ENCODE data around the gene NAV2. TPM values are rescaled to one million over a fixed set of nuclear protein-coding genes. Genes with fewer than 3 reads are reported as not detected.

Gene NAV2
- total and polyA plus RNA-seq, 10 donors = 0.46 to 11.6 (median 4.1) TPM

- no peak overlapping the region for H3K27ac ChIP-seq
- H3K4me1 ChIP-seq = peaks cover 0 to 18% (median 10%) of the 10 kb centered on the region in 6 donors
- intact Hi-C loops (cut with DNase I; ENCODE audit: low total_unique reads) = no loop called here
- H3K4me3 ChIP-seq = no peak overlapping the region
- H3K36me3 ChIP-seq = no peaks in the 10 kb centered on the region
- TF ChIP-seq POLR2A (IDR thresholded peaks at IDR 0.05) = no peak
- TF ChIP-seq CTCF (IDR thresholded peaks at IDR 0.05 in 8 of 11, conservative IDR thresholded peaks at IDR 0.05 in 3 of 11) = no peak
- no peak for TF ChIP-seq POLR2AphosphoS5 (IDR thresholded peaks at IDR 0.05)
- no peaks in the 10 kb centered on the region for H3K9me3 ChIP-seq
- 86 to 95% (median 92%) methylated on average over 2 of the region's 2 CpGs for WGBS, 5 donors
- no peak for DNase-seq
- no peaks in the 10 kb centered on the region for H3K27me3 ChIP-seq (replicated peaks in 1 of 7)
Observed at GRCh38 chr11:19844806-19845205, 132.2 kb downstream of the NAV2 start.

GRCh38 chr11:19845626-19846025 lies 133.0 kb downstream of the NAV2 start:
- H3K9me3 ChIP-seq = no peaks in the 10 kb centered on the region
- intact Hi-C loops (cut with DNase I; ENCODE audit: low total_unique reads) = no loop called here
- H3K27me3 ChIP-seq (replicated peaks in 1 of 7) = no peaks in the 10 kb centered on the region
- H3K4me1 ChIP-seq = peaks cover 0 to 20% (median 10%) of the 10 kb centered on the region in 6 donors
- H3K4me3 ChIP-seq = no peak overlapping the region
- H3K27ac ChIP-seq = peak overlapping the region in 2 of 8 donors; percentile 32 to 50
- no peaks in the 10 kb centered on the region for H3K36me3 ChIP-seq
- TF ChIP-seq POLR2AphosphoS5 (IDR thresholded peaks at IDR 0.05) = no peak
- TF ChIP-seq CTCF (IDR thresholded peaks at IDR 0.05 in 8 of 11, conservative IDR thresholded peaks at IDR 0.05 in 3 of 11) = no peak
- no peak for TF ChIP-seq POLR2A (IDR thresholded peaks at IDR 0.05)
- no peak for DNase-seq

- Histone ChIP-seq H3K27me3 (replicated peaks in 1 of 7) (no peaks in the 10 kb centered on the region), H3K9me3 (peaks cover 0 to under 1% (median 0%) of the 10 kb centered on the region in 8 donors), H3K27ac (peak overlapping the region in 5 of 8 donors; percentile 7 to 50 (median 32)), H3K4me1 (peaks cover 0 to 20% (median 10%) of the 10 kb centered on the region in 6 donors), H3K36me3 (no peaks in the 10 kb centered on the region), H3K4me3 (no peak overlapping the region)
- intact Hi-C loops (cut with DNase I; ENCODE audit: low total_unique reads) = no loop called here
- 81 to 83% (median 82%) methylated on average over 6 of the region's 6 CpGs for WGBS, 5 donors
- TF ChIP-seq POLR2AphosphoS5 (IDR thresholded peaks at IDR 0.05) (peak in 1 of 3 donors; percentile 61), CTCF (IDR thresholded peaks at IDR 0.05 in 8 of 11, conservative IDR thresholded peaks at IDR 0.05 in 3 of 11) (no peak)
- DNase-seq = no peak
Observed at GRCh38 chr11:19846654-19847305, 134.1 kb downstream of the NAV2 start.

GRCh38 chr11:19848219-19848618 lies 135.6 kb downstream of the NAV2 start:
- no peak overlapping the region for H3K4me3 ChIP-seq
- WGBS, 5 donors = 74 to 86% (median 84%) methylated on average over 2 of the region's 2 CpGs

More at GRCh38 chr11:19848219-19848618, 135.6 kb downstream of the NAV2 start:
- peaks cover 0 to 3% (median 0%) of the 10 kb centered on the region in 8 donors for H3K9me3 ChIP-seq
- no peak for DNase-seq
- intact Hi-C loops (cut with DNase I; ENCODE audit: low total_unique reads) = no loop called here
- no peaks in the 10 kb centered on the region for H3K36me3 ChIP-seq
- TF ChIP-seq POLR2A (IDR thresholded peaks at IDR 0.05) = no peak
- no peak for TF ChIP-seq CTCF (IDR thresholded peaks at IDR 0.05 in 8 of 11, conservative IDR thresholded peaks at IDR 0.05 in 3 of 11)
- TF ChIP-seq POLR2AphosphoS5 (IDR thresholded peaks at IDR 0.05) = no peak
- peak overlapping the region in 2 of 8 donors; percentile 20 for H3K27ac ChIP-seq
- peaks cover 0 to 20% (median 10%) of the 10 kb centered on the region in 6 donors for H3K4me1 ChIP-seq
- H3K27me3 ChIP-seq (replicated peaks in 1 of 7) = no peaks in the 10 kb centered on the region
